CD14-positive monocyte (primary cell): ENCODE data around the gene BTD. TPM values are rescaled to one million over a fixed set of nuclear protein-coding genes. Genes with fewer than 3 reads are reported as not detected.

Source experiments
- DNase-seq, 3 donors: peaks; one replicate each; pipeline ENCODE4 v3.0.0-alpha.2; 2011 to 2022
- H2AFZ ChIP-seq: 2 replicates; pipeline ENCODE4 v1.6.0; 2012; ENCODE audit warnings: mild to moderate bottlenecking, low read depth, low read length, inconsistent platforms; ENCODE audit not compliant: insufficient read depth, poor library complexity, severe bottlenecking
- H3K27ac ChIP-seq, 2 donors: 1 replicate in 1 of 2; 2 replicates in 1 of 2; pipeline ENCODE4 v1.5.1; 2012 to 2013; ENCODE audit warnings: low read length in 2 of 2, control low read depth in 1 of 2, inconsistent platforms in 1 of 2, low read depth in 1 of 2, mild to moderate bottlenecking in 1 of 2
- H3K27me3 ChIP-seq, 2 donors: one replicate each; pipeline versions ENCODE4 v1.6.0 to v1.6.1; 2011 to 2013; ENCODE audit warnings: low read length in 2 of 2; ENCODE audit not compliant: control insufficient read depth in 2 of 2, insufficient read depth in 2 of 2
- H3K36me3 ChIP-seq, 2 donors: replicated peaks in 1 of 2; 1 replicate in 1 of 2; 2 replicates in 1 of 2; pipeline versions ENCODE4 v1.5.1 to v1.6.1; 2012 to 2013; ENCODE audit warnings: low read length in 2 of 2, control low read depth in 1 of 2, inconsistent platforms in 1 of 2, mild to moderate bottlenecking in 1 of 2; ENCODE audit not compliant: insufficient read depth in 2 of 2, control insufficient read depth in 1 of 2
- H3K4me1 ChIP-seq, 2 donors: 1 replicate in 1 of 2; 2 replicates in 1 of 2; pipeline versions ENCODE4 v1.5.1 to v1.6.1; 2012 to 2013; ENCODE audit warnings: low read length in 2 of 2, control low read depth in 1 of 2, inconsistent platforms in 1 of 2, mild to moderate bottlenecking in 1 of 2, moderate library complexity in 1 of 2; ENCODE audit not compliant: insufficient read depth in 2 of 2, control insufficient read depth in 1 of 2
- H3K4me2 ChIP-seq: replicated peaks from 2 replicates; pipeline ENCODE3; 2012; ENCODE audit warnings: low read length, moderate library complexity, mild to moderate bottlenecking; ENCODE audit not compliant: poor library complexity, severe bottlenecking; ENCODE audit errors: extremely low read depth
- H3K4me3 ChIP-seq, 3 experiments: fragments of 200-600 bp in 1 of 3; sonication (generic) in 1 of 3; replicated peaks in 1 of 3; 1 replicate in 2 of 3; 2 replicates in 1 of 3; pipeline ENCODE4 v1.5.1; 2011 to 2013; ENCODE audit warnings: low read length in 3 of 3, mild to moderate bottlenecking in 3 of 3, control low read depth in 2 of 3, low read depth in 2 of 3, inconsistent platforms in 1 of 3, moderate library complexity in 1 of 3
- H3K79me2 ChIP-seq: 2 replicates; pipeline ENCODE4 v1.6.0; 2012; ENCODE audit warnings: mild to moderate bottlenecking, control low read depth, inconsistent platforms, low read length, moderate library complexity; ENCODE audit not compliant: insufficient read depth
- H3K9ac ChIP-seq: 2 replicates; pipeline ENCODE4 v1.6.0; 2017; ENCODE audit warnings: low read length, mild to moderate bottlenecking; ENCODE audit not compliant: insufficient read depth, poor library complexity, severe bottlenecking
- H3K9me3 ChIP-seq, 2 donors: replicated peaks in 1 of 2; 1 replicate in 1 of 2; 2 replicates in 1 of 2; pipeline versions ENCODE4 v1.5.1 to v1.6.1; 2012 to 2013; ENCODE audit warnings: low read length in 2 of 2, control low read depth in 1 of 2; ENCODE audit not compliant: control insufficient read depth in 1 of 2, insufficient read depth in 1 of 2
- H4K20me1 ChIP-seq: 2 replicates; pipeline ENCODE4 v1.6.0; 2012; ENCODE audit warnings: mild to moderate bottlenecking, low read length, control low read depth, moderate library complexity; ENCODE audit not compliant: insufficient read depth
- H3K27ac Mint-ChIP-seq, 7 donors: one replicate each; pipeline ENCODE4 v1.8.0; 2020; ENCODE audit warnings: mild to moderate bottlenecking in 7 of 7, mixed read lengths in 7 of 7, moderate library complexity in 6 of 7, inconsistent platforms in 2 of 7
- H3K27me3 Mint-ChIP-seq, 3 donors: one replicate each; pipeline ENCODE4 v1.8.0; 2021 to 2022; ENCODE audit warnings: low read depth in 3 of 3, mild to moderate bottlenecking in 3 of 3, mixed read lengths in 3 of 3, moderate library complexity in 3 of 3, inconsistent platforms in 1 of 3
- H3K36me3 Mint-ChIP-seq, 2 donors: one replicate each; pipeline ENCODE4 v1.8.0; 2020; ENCODE audit warnings: mixed read lengths in 2 of 2, inconsistent platforms in 1 of 2, mild to moderate bottlenecking in 1 of 2
- H3K4me1 Mint-ChIP-seq: one replicate; pipeline ENCODE4 v1.8.0; 2020; ENCODE audit warnings: mild to moderate bottlenecking, mixed read lengths
- H3K4me3 Mint-ChIP-seq, 2 donors: one replicate each; pipeline ENCODE4 v1.8.0; 2020; ENCODE audit warnings: mild to moderate bottlenecking in 2 of 2, mixed read lengths in 2 of 2, moderate library complexity in 1 of 2
- H3K9me3 Mint-ChIP-seq, 7 donors: one replicate each; pipeline ENCODE4 v1.8.0; 2020 to 2022; ENCODE audit warnings: mixed read lengths in 7 of 7, mild to moderate bottlenecking in 6 of 7, moderate library complexity in 6 of 7, inconsistent platforms in 2 of 7
- CTCF ChIP-seq: fragments of 200-600 bp; IDR thresholded peaks from one replicate; pipeline ENCODE4 v1.8.0; 2022; ENCODE audit warnings: antibody characterized with exemption, mild to moderate bottlenecking
- WGBS: methylation state at CpG from one replicate; pipeline ENCODE4 v1.1.5; 2013; ENCODE audit warnings: missing lambda C conversion rate; ENCODE audit not compliant: insufficient coverage; 5-methylcytosine and 5-hydroxymethylcytosine counted together
- intact Hi-C, 2 donors: fragments of 100-400 bp; cut with micrococcal nuclease; formaldehyde crosslinking; loops; one replicate each; pipeline versions ENCODE4 v1.15.0 to v1.15.1; 2023
- polyA plus RNA-seq, 3 donors: library from polyadenylated mRNA; depleted of rRNA in 1 of 3; unstranded in 2 of 3; stranded (reverse) in 1 of 3; fragments of 300-500 nt in 2 of 3; fragments of >200 nt in 1 of 3; fragmentation: Illumina TruSeq in 2 of 3; gene quantifications; 1 replicate in 2 of 3; 2 replicates in 1 of 3; pipeline ENCODE4 v1.2.3, GENCODE V29; 2012 to 2021

BTD gene
- polyA plus RNA-seq, 3 donors: 13.2 to 24.0 (median 19.3) TPM

GRCh38 chr3:15666277-15666676, 64.7 kb downstream of the BTD start:
- Mint-ChIP-seq H3K36me3 (peaks cover 11% of the 10 kb centered on the region in 2 donors), H3K27ac (no peak overlapping the region), H3K27me3 (peaks cover 0 to 7% (median 1%) of the 10 kb centered on the region in 3 donors), H3K9me3 (peaks cover 0 to 8% (median 1%) of the 10 kb centered on the region in 7 donors), H3K4me1 (peaks cover 4% of the 10 kb centered on the region), H3K4me3 (no peak overlapping the region)
- H3K79me2 ChIP-seq: no peaks in the 10 kb centered on the region
- H3K27ac ChIP-seq: no peak overlapping the region
- peaks cover 0 to 7% of the 10 kb centered on the region in 2 donors for H3K4me1 ChIP-seq
- WGBS: 93% methylated on average over 2 of the region's 5 CpGs
- H4K20me1 ChIP-seq: no peaks in the 10 kb centered on the region
- TF ChIP-seq CTCF: no peak
- H2AFZ ChIP-seq: no peak overlapping the region
- no peak overlapping the region for H3K4me3 ChIP-seq
- H3K4me2 ChIP-seq: no peak overlapping the region
- DNase-seq: no peak
- H3K27me3 ChIP-seq: no peaks in the 10 kb centered on the region
- no peak overlapping the region for H3K9ac ChIP-seq
- no peaks in the 10 kb centered on the region for H3K9me3 ChIP-seq
- no peaks in the 10 kb centered on the region for H3K36me3 ChIP-seq
- intact Hi-C loops: no loop called here

GRCh38 chr3:15667484-15667883, 65.9 kb downstream of the BTD start:
- H3K36me3 ChIP-seq: no peaks in the 10 kb centered on the region
- no CpG with 5 or more reads among the region's 3 CpGs for WGBS
- peaks cover 0 to 7% (median 0%) of the 10 kb centered on the region in 3 donors for H3K27me3 Mint-ChIP-seq
- H3K27ac Mint-ChIP-seq: peak overlapping the region in 1 of 7 donors; percentile 11
- H3K4me2 ChIP-seq: no peak overlapping the region
- H3K9ac ChIP-seq: no peak overlapping the region
- no peaks in the 10 kb centered on the region for H3K9me3 ChIP-seq
- H3K4me3 Mint-ChIP-seq: no peak overlapping the region
- H3K36me3 Mint-ChIP-seq: peaks cover 12 to 16% of the 10 kb centered on the region in 2 donors
- no peaks in the 10 kb centered on the region for H4K20me1 ChIP-seq
- no peak for TF ChIP-seq CTCF
- no peaks in the 10 kb centered on the region for H3K27me3 ChIP-seq
- no peak overlapping the region for H3K4me3 ChIP-seq
- peaks cover 4% of the 10 kb centered on the region for H3K4me1 Mint-ChIP-seq
- peaks cover 0 to 8% (median 1%) of the 10 kb centered on the region in 7 donors for H3K9me3 Mint-ChIP-seq
- H2AFZ ChIP-seq: no peak overlapping the region
- H3K4me1 ChIP-seq: peaks cover 0 to 7% of the 10 kb centered on the region in 2 donors
- intact Hi-C loops: no loop called here
- no peak for DNase-seq
- no peak overlapping the region for H3K27ac ChIP-seq
- H3K79me2 ChIP-seq: no peaks in the 10 kb centered on the region
